GM12878 (cell line): Measurements from ENCODE around the gene AGXT. TPM values are rescaled to one million over a fixed set of nuclear protein-coding genes. Genes with fewer than 3 reads are reported as not detected.

ENCODE experiments used
- ATAC-seq: fragments of 200-7000 bp; cut with Tn5 transposase; 3 replicates; pipeline ENCODE4 v1.9.1; 2020; ENCODE audit warnings: mild to moderate bottlenecking, moderate library complexity
- BruUV-seq: library from RNA; stranded (reverse); fragments of 400-500 nt; replicated peaks from 2 replicates; lab custom pipeline; 2021; lab: Mats Ljungman, UMichigan
- CTCF ChIA-PET: fragments of 300-600 bp; sonication (Branson Sonifier 250); formaldehyde crosslinking; extraction: SDS; loops from one replicate; lab custom pipeline; 2021; ENCODE audit warnings: inconsistent platforms; lab: Yijun Ruan, JAX
- POLR2A ChIA-PET: fragments of 350-600 bp; formaldehyde crosslinking; extraction: SDS; loops from one replicate; lab custom pipeline; 2021; ENCODE audit warnings: inconsistent platforms; lab: Charles Lee
- RAD21 ChIA-PET: fragments of 300-600 bp; sonication (Branson Sonifier 250); formaldehyde crosslinking; loops from one replicate; lab custom pipeline; 2023; ENCODE audit warnings: antibody characterized with exemption; ENCODE audit not compliant: unreplicated experiment; lab: Charles Lee
- SMC1A ChIA-PET: fragments of 300-600 bp; sonication (Branson Sonifier 250); formaldehyde crosslinking; loops from one replicate; lab custom pipeline; 2023; ENCODE audit not compliant: unreplicated experiment, uncharacterized antibody; lab: Charles Lee
- DNase-seq: peaks from one replicate; pipeline ENCODE4 v3.0.0-alpha.2; 2011; ENCODE audit warnings: low read depth, low spot score
- FAIRE-seq: peaks from 3 replicates; lab custom pipeline; 2011; peaks lifted over from hg19 to GRCh38; lab: Jason Lieb, UNC
- H2AFZ ChIP-seq: 2 replicates; pipeline ENCODE4 v1.6.0; 2011; ENCODE audit warnings: low read depth, low read length, control low read depth; ENCODE audit not compliant: control insufficient read depth
- H3K27ac ChIP-seq: 2 replicates; pipeline ENCODE4 v1.5.1; 2011; ENCODE audit warnings: control low read depth; ENCODE audit not compliant: control insufficient read depth, insufficient read depth
- H3K27me3 ChIP-seq, 2 experiments: replicated peaks in 1 of 2; 2 replicates each; pipeline versions ENCODE4 v1.6.0 to v1.6.1; 2011; ENCODE audit warnings: low read length in 1 of 2; ENCODE audit not compliant: control insufficient read depth in 2 of 2, insufficient read depth in 2 of 2
- H3K36me3 ChIP-seq, 2 experiments: 2 replicates each; pipeline ENCODE4 v1.5.1; 2011; ENCODE audit warnings: low read length in 1 of 2; ENCODE audit not compliant: control insufficient read depth in 2 of 2, insufficient read depth in 2 of 2
- H3K4me1 ChIP-seq: 2 replicates; pipeline ENCODE4 v1.6.1; 2011; ENCODE audit warnings: mild to moderate bottlenecking, low read length, moderate library complexity, mixed read lengths; ENCODE audit not compliant: control insufficient read depth, insufficient read depth
- H3K4me2 ChIP-seq: 2 replicates; pipeline ENCODE4 v1.6.0; 2011; ENCODE audit warnings: control low read depth; ENCODE audit not compliant: control insufficient read depth, insufficient read depth
- H3K4me3 ChIP-seq: fragments of 200-600 bp; sonication (generic); 2 replicates; pipeline ENCODE4 v1.5.1; 2016
- H3K79me2 ChIP-seq: 2 replicates; pipeline ENCODE4 v1.6.0; 2011; ENCODE audit warnings: low read length; ENCODE audit not compliant: control insufficient read depth, insufficient read depth
- H3K9ac ChIP-seq: 2 replicates; pipeline ENCODE4 v1.8.0; 2011; ENCODE audit warnings: low read length, control low read depth, mixed read lengths; ENCODE audit not compliant: control insufficient read depth, insufficient read depth
- H3K9me3 ChIP-seq: replicated peaks from 3 replicates; pipeline ENCODE4 v1.5.1; 2011; ENCODE audit warnings: mild to moderate bottlenecking, low read length; ENCODE audit not compliant: control insufficient read depth, insufficient read depth
- H4K20me1 ChIP-seq: 2 replicates; pipeline ENCODE4 v1.6.0; 2011; ENCODE audit not compliant: control insufficient read depth, insufficient read depth
- MEF2B ChIP-seq: fragments of 450-650 bp; IDR thresholded peaks from 2 replicates; pipeline ENCODE4 v1.6.1; 2018; ENCODE audit warnings: mild to moderate bottlenecking, moderate library complexity; ENCODE audit not compliant: partially characterized antibody, poor library complexity, severe bottlenecking
- NR2C1 ChIP-seq: fragments of 450-650 bp; IDR thresholded peaks from 2 replicates; pipeline ENCODE4 v1.6.1; 2017; ENCODE audit warnings: antibody characterized with exemption, mild to moderate bottlenecking, moderate library complexity
- SMAD1 ChIP-seq: fragments of 450-650 bp; IDR thresholded peaks from 2 replicates; pipeline ENCODE4 v1.6.1; 2018; ENCODE audit warnings: mild to moderate bottlenecking, low read depth; ENCODE audit not compliant: partially characterized antibody
- SMAD5 ChIP-seq: IDR thresholded peaks from 2 replicates; pipeline ENCODE4 v1.6.1; 2016; ENCODE audit warnings: antibody characterized with exemption, low read depth
- SPI1 ChIP-seq: IDR thresholded peaks from 2 replicates; pipeline ENCODE4 v1.6.1; 2011; ENCODE audit warnings: low read depth, mild to moderate bottlenecking, low read length, moderate library complexity, borderline replicate concordance; ENCODE audit not compliant: insufficient read depth
- TCF12 ChIP-seq: IDR thresholded peaks from 2 replicates; pipeline ENCODE4 v1.6.1; 2011; ENCODE audit warnings: low read depth, mild to moderate bottlenecking, low read length
- ZNF622 ChIP-seq: fragments of 450-650 bp; IDR thresholded peaks from 2 replicates; pipeline ENCODE4 v1.6.1; 2017; ENCODE audit warnings: mild to moderate bottlenecking, inconsistent platforms
- WGBS: methylation state at CpG from one replicate; pipeline ENCODE4 v1.1.6; 2016; ENCODE audit warnings: low lambda C conversion rate; ENCODE audit not compliant: insufficient replicate concordance, insufficient coverage; ENCODE audit errors: missing lambda C conversion rate; 5-methylcytosine and 5-hydroxymethylcytosine counted together
- in situ Hi-C: fragments of 300-500 bp; cut with MboI; formaldehyde crosslinking; loops from 9 replicates; pipeline ENCODE4 v1.14.3; 2018; ENCODE audit warnings: mixed read lengths
- intact Hi-C: fragments of 100-400 bp; cut with micrococcal nuclease; formaldehyde crosslinking; loops from one replicate; pipeline ENCODE4 v1.14.2; 2022; ENCODE audit not compliant: unreplicated experiment
- polyA plus RNA-seq, 11 experiments: library from polyadenylated mRNA; depleted of rRNA in 4 of 11; unstranded in 6 of 11; stranded (reverse) in 5 of 11; fragments of >200 nt; fragmentation: Nextera tagmentation in 4 of 11; fragmentation: Illumina TruSeq in 1 of 11; extraction: Ambion mirVana in 4 of 11; extraction: Trizol in 1 of 11; gene quantifications; 1 replicate in 1 of 11; 2 replicates in 10 of 11; pipeline versions ENCODE4 v1.2.1 to v1.2.3, GENCODE V29; 2011 to 2016; ENCODE audit warnings: inconsistent platforms in 2 of 11, missing spikeins in 2 of 11, low read depth in 1 of 11
- total RNA-seq, 4 experiments: library from RNA; depleted of rRNA in 3 of 4; stranded (reverse); fragments of >200 nt in 3 of 4; fragmentation: Illumina TruSeq in 1 of 4; extraction: Trizol in 1 of 4; gene quantifications; 2 replicates each; pipeline versions ENCODE4 v1.2.1 to v1.2.3, GENCODE V29; 2013 to 2021
- TF ChIP-seq, protein P1 (sequence below): fragments of 450-650 bp; IDR thresholded peaks from 2 replicates; pipeline ENCODE4 v1.6.1; 2017; ENCODE audit warnings: mild to moderate bottlenecking, moderate library complexity
- TF ChIP-seq, protein P2 (sequence below): IDR thresholded peaks from 2 replicates; pipeline ENCODE4 v1.6.1; 2011; ENCODE audit warnings: borderline replicate concordance, low read depth, mild to moderate bottlenecking, moderate library complexity, low read length; ENCODE audit not compliant: insufficient read depth, poor library complexity, severe bottlenecking
- TF ChIP-seq, protein P3 (sequence below): IDR thresholded peaks from 2 replicates; pipeline ENCODE4 v1.6.1; 2012; ENCODE audit warnings: low read length, inconsistent platforms
- TF ChIP-seq, protein P4 (sequence below): IDR thresholded peaks from 2 replicates; pipeline ENCODE4 v1.6.1; 2011; ENCODE audit warnings: low read depth, low read length, improper control_type of control experiment, borderline replicate concordance

AGXT gene
- total and polyA plus RNA-seq, 10 of the 15 experiments (the other 5 are each of a cell fraction or from before 2014, with no cell fraction given) = 0.18 TPM; not detected in 9

DNA sequence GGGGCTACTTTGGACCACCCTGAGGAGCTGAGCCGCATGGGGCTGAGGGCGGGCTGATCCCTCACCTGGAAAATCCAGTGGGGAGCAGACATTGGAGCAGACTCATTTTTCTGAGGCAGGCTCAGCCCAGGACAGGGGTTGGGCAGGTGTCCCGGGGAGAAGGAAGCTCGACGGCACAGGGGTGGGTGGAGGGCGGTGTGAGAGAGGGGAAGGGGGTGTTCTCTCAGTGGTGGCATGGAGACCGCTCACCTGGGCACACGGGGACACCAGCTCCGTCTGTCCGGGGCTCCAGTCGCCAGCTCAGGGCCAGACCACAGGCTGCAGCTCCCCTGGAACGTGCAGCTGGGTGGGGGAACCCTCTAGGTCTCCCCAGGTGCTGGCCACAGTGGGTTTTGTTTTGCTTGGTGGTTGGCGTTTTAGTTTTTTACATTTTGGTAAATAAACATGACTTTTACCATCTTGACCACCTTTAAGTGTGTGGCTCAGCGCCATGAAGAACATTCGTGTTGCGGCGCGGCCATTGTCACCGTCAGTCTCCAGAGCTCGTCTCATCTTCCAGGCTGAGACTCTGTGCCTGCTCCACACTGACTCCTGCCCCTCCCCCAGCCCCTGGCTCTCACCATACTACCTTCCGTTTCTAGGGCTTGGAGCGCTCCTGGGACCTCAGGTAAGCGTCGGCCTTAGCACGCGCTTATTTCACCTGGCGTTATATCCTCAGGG is 31.7 kb downstream of the AGXT start (continued):
- no peak for TF ChIP-seq SPI1

DNA sequence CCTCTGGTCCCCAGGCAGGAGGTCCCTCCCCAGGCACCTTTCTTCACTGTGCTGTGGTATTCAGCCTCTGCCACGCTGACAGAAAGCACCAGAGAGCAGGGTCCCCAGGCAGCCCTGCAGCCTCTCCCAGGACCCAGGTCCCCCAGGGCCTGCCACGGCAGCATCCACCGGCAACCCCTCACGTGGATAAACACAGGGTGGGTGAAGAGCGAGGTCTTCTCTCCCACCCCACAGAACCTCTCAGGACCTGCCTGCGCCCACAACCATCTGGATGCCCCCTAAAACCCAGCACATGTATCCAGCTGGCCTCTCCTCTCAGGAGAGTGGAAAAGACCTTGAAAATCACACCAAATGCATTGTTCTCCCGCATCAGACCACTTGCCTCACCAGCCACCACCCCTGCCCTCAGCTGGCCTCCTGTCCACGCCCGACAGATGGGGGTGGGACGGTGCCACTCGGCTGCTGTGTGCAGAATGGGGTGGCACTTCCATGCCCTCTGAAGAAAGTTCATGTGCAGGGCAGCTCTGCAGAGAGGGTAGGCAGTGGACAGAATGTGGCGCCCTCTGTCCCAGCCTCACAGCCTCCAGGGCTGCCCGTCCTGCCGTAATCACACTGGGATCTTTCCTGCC is 33.5 kb downstream of the AGXT start:
- ATAC-seq (no peak), FAIRE-seq (no peak), DNase-seq (no peak)
- ChIA-PET SMC1A (no interaction called here), RAD21 (no interaction called here), CTCF (interaction anchor here (0.9 kb wide), 1 partner anchor 10 kb away, joined by 3 read pairs; no protein-coding TSS in a partner anchor), POLR2A (no interaction called here)
- no peaks in the 10 kb centered on the region for H3K9me3 ChIP-seq
- whole genome bisulfite sequencing = 51% methylated on average over 14 of the region's 14 CpGs
- intact Hi-C loops (no loop called here), in situ Hi-C loops (no loop called here)
- H3K9ac ChIP-seq = no peak overlapping the region
- BruUV-seq = no TSS peak
- no peak overlapping the region for H3K27ac ChIP-seq
- no peaks in the 10 kb centered on the region for H3K27me3 ChIP-seq
- H3K36me3 ChIP-seq = no peaks in the 10 kb centered on the region
- H2AFZ ChIP-seq = no peak overlapping the region
- no peaks in the 10 kb centered on the region for H4K20me1 ChIP-seq
- no peaks in the 10 kb centered on the region for H3K4me1 ChIP-seq
- H3K79me2 ChIP-seq = no peaks in the 10 kb centered on the region
- H3K4me3 ChIP-seq = no peak overlapping the region
- H3K4me2 ChIP-seq = no peak overlapping the region
- TF ChIP-seq SPI1 = no peak
- no peak for TF ChIP-seq ZNF622
- no peak for TF ChIP-seq SMAD5
- TF ChIP-seq, protein P1, sequence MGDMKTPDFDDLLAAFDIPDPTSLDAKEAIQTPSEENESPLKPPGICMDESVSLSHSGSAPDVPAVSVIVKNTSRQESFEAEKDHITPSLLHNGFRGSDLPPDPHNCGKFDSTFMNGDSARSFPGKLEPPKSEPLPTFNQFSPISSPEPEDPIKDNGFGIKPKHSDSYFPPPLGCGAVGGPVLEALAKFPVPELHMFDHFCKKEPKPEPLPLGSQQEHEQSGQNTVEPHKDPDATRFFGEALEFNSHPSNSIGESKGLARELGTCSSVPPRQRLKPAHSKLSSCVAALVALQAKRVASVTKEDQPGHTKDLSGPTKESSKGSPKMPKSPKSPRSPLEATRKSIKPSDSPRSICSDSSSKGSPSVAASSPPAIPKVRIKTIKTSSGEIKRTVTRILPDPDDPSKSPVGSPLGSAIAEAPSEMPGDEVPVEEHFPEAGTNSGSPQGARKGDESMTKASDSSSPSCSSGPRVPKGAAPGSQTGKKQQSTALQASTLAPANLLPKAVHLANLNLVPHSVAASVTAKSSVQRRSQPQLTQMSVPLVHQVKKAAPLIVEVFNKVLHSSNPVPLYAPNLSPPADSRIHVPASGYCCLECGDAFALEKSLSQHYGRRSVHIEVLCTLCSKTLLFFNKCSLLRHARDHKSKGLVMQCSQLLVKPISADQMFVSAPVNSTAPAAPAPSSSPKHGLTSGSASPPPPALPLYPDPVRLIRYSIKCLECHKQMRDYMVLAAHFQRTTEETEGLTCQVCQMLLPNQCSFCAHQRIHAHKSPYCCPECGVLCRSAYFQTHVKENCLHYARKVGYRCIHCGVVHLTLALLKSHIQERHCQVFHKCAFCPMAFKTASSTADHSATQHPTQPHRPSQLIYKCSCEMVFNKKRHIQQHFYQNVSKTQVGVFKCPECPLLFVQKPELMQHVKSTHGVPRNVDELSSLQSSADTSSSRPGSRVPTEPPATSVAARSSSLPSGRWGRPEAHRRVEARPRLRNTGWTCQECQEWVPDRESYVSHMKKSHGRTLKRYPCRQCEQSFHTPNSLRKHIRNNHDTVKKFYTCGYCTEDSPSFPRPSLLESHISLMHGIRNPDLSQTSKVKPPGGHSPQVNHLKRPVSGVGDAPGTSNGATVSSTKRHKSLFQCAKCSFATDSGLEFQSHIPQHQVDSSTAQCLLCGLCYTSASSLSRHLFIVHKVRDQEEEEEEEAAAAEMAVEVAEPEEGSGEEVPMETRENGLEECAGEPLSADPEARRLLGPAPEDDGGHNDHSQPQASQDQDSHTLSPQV = no peak
- TF ChIP-seq TCF12 = no peak
- TF ChIP-seq, protein P2, sequence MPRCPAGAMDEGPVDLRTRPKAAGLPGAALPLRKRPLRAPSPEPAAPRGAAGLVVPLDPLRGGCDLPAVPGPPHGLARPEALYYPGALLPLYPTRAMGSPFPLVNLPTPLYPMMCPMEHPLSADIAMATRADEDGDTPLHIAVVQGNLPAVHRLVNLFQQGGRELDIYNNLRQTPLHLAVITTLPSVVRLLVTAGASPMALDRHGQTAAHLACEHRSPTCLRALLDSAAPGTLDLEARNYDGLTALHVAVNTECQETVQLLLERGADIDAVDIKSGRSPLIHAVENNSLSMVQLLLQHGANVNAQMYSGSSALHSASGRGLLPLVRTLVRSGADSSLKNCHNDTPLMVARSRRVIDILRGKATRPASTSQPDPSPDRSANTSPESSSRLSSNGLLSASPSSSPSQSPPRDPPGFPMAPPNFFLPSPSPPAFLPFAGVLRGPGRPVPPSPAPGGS = no peak
- TF ChIP-seq, protein P3, sequence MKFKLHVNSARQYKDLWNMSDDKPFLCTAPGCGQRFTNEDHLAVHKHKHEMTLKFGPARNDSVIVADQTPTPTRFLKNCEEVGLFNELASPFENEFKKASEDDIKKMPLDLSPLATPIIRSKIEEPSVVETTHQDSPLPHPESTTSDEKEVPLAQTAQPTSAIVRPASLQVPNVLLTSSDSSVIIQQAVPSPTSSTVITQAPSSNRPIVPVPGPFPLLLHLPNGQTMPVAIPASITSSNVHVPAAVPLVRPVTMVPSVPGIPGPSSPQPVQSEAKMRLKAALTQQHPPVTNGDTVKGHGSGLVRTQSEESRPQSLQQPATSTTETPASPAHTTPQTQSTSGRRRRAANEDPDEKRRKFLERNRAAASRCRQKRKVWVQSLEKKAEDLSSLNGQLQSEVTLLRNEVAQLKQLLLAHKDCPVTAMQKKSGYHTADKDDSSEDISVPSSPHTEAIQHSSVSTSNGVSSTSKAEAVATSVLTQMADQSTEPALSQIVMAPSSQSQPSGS = no peak
- no peak for TF ChIP-seq NR2C1
- no peak for TF ChIP-seq SMAD1
- TF ChIP-seq MEF2B = no peak
- TF ChIP-seq, protein P4, sequence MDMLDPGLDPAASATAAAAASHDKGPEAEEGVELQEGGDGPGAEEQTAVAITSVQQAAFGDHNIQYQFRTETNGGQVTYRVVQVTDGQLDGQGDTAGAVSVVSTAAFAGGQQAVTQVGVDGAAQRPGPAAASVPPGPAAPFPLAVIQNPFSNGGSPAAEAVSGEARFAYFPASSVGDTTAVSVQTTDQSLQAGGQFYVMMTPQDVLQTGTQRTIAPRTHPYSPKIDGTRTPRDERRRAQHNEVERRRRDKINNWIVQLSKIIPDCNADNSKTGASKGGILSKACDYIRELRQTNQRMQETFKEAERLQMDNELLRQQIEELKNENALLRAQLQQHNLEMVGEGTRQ = no peak
